Psoas muscle (tissue), 8 donors: ENCODE results near the gene BTBD10. TPM values are rescaled to one million over a fixed set of nuclear protein-coding genes. Genes with fewer than 3 reads are reported as not detected.

Experiments
- ATAC-seq, 4 donors: fragments of 200-7000 bp; cut with Tn5 transposase; one replicate each; pipeline ENCODE4 v1.9.1; 2020; ENCODE audit warnings: moderate library complexity in 3 of 4, mild to moderate bottlenecking in 2 of 4
- DNase-seq, 2 donors: peaks; one replicate each; pipeline ENCODE4 v3.0.0-alpha.2; 2020
- H3K27ac ChIP-seq: fragments of 200-600 bp; one replicate; pipeline ENCODE4 v1.8.0; 2022
- H3K27me3 ChIP-seq, 3 donors: fragments of 200-600 bp in 1 of 3; one replicate each; pipeline versions ENCODE4 v1.6.1 to v1.8.0; 2013 to 2022; ENCODE audit warnings: low read length in 2 of 3, mild to moderate bottlenecking in 2 of 3, moderate library complexity in 1 of 3; ENCODE audit not compliant: insufficient read depth in 3 of 3
- H3K36me3 ChIP-seq, 2 donors: fragments of 200-600 bp in 1 of 2; one replicate each; pipeline versions ENCODE4 v1.6.1 to v1.8.0; 2013 to 2022; ENCODE audit warnings: low read depth in 1 of 2, mild to moderate bottlenecking in 1 of 2, moderate library complexity in 1 of 2; ENCODE audit not compliant: insufficient read depth in 1 of 2
- H3K4me1 ChIP-seq: fragments of 200-600 bp; one replicate; pipeline ENCODE4 v1.8.0; 2022
- H3K4me3 ChIP-seq: fragments of 200-600 bp; one replicate; pipeline ENCODE4 v1.8.0; 2022; ENCODE audit warnings: mild to moderate bottlenecking
- H3K9me3 ChIP-seq: fragments of 200-600 bp; one replicate; pipeline ENCODE4 v1.8.0; 2022
- WGBS, 3 donors: extraction: QIAGEN DNeasy Blood & Tissue Kit; methylation state at CpG; one replicate each; pipeline versions ENCODE4 v1.1.6 to v1.1.7; 2013; 5-methylcytosine and 5-hydroxymethylcytosine counted together
- intact Hi-C, 2 donors: fragments of 100-400 bp; cut with DNase I; formaldehyde crosslinking; loops; one replicate each; pipeline versions ENCODE4 v1.11.0 to v1.14.2; 2022
- polyA plus RNA-seq, 3 donors: library from polyadenylated mRNA; stranded (reverse); fragments of 200-250 nt; gene quantifications; one replicate each; pipeline ENCODE4 v1.2.3, GENCODE V29; 2013
- total RNA-seq, 4 donors: library from RNA; stranded (reverse); fragmentation: NEBNext Ultra II Directional in 2 of 4; extraction: Animal tissue kit (Norgen Biotek cat#: 25700) in 2 of 4; gene quantifications; one replicate each; pipeline versions ENCODE4 v1.2.1 to v1.2.4, GENCODE V29; 2021 to 2023
- TF ChIP-seq, protein P1 (sequence below): fragments of 200-600 bp; IDR thresholded peaks from one replicate; pipeline ENCODE4 v1.8.0; 2022; ENCODE audit warnings: antibody characterized with exemption
- donor health status: healthy with polysubstance abuse.
- donor health status: DM: no; HTN: no; CAD: no; lungs with moderate emphysema.
- donor health status: Bipolar disorder and iron deficiency.
- donor health status: healthy.
- donor health status: DM: yes; HTN: yes; CAD: no.
- donor health status: DM: no; HTN: no; CAD: no.
- donor health status: DM: no; HTN: no; CAD: no.
- donor health status: DM: yes; HTN: yes; CAD: no.

Gene BTBD10
- total and polyA plus RNA-seq, 7 donors, result 10.8 to 21.2 (median 14.9) TPM

DNA sequence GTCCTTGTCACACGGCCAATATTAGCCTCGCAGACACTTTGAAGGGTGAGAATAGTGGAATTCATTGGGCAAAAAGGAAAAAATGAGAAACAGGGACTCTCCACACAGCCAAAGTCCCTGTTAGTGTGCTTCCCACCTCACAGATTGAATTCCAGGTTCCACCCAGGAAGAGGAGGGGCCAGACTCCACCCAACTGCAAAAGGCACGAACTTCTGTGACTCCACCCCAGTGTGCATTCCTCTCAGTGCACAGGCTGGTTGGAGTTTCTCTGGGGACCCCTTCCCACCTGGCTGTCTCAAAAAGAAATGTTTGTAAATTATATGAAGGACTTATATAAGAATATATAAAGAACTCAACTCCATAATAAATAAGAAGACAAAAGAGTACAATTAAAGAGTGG, 12.1 kb upstream of the BTBD10 start:
- Histone ChIP-seq H3K27me3 (no peaks in the 10 kb centered on the region), H3K4me3 (no peak overlapping the region), H3K27ac (no peak overlapping the region), H3K36me3 (no peaks in the 10 kb centered on the region), H3K4me1 (no peaks in the 10 kb centered on the region), H3K9me3 (no peaks in the 10 kb centered on the region)
- no peak for DNase-seq
- TF ChIP-seq, protein P1, sequence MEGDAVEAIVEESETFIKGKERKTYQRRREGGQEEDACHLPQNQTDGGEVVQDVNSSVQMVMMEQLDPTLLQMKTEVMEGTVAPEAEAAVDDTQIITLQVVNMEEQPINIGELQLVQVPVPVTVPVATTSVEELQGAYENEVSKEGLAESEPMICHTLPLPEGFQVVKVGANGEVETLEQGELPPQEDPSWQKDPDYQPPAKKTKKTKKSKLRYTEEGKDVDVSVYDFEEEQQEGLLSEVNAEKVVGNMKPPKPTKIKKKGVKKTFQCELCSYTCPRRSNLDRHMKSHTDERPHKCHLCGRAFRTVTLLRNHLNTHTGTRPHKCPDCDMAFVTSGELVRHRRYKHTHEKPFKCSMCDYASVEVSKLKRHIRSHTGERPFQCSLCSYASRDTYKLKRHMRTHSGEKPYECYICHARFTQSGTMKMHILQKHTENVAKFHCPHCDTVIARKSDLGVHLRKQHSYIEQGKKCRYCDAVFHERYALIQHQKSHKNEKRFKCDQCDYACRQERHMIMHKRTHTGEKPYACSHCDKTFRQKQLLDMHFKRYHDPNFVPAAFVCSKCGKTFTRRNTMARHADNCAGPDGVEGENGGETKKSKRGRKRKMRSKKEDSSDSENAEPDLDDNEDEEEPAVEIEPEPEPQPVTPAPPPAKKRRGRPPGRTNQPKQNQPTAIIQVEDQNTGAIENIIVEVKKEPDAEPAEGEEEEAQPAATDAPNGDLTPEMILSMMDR, result no peak
- intact Hi-C loops, result no loop called here
- WGBS, 3 donors, result 71 to 81% (median 72%) methylated on average over 3 of the region's 3 CpGs
- no peak for ATAC-seq

DNA sequence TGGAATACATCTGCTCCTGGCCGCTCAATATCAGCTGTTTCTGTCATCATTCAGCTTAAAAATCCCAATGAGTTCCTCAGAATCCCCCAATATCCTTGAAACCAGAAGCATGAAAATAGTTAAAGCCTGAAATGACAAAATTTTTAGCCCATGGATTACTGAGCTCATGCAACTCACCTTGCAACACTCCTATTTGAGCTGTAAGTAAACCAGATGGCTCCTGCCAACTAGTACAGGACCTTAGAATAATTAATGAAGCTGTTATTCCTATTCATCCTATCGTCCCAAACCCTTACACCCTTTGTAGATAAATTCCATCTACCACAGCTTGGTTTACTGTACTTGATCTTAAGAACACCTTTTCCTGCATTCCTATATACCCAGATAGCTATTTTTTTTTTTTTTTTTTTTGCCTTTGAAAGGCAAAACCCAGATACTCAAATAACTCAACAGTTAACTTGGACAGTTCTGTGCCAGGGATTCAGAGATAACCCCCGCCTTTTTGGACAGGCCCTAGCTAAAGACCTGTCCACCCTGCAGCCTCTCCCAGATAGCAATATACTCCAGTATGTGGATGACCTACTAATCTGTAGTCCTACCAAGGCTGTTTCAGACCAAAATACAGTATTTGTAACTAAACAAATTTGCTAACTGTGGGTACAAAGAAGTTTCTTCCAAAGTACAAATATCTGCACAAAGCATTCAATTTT, 10.1 kb upstream of the BTBD10 start:
- H3K27ac ChIP-seq, result no peak overlapping the region
- 55 to 78% (median 59%) methylated on average over 3 of the region's 3 CpGs for WGBS, 3 donors
- no peaks in the 10 kb centered on the region for H3K36me3 ChIP-seq
- no peaks in the 10 kb centered on the region for H3K4me1 ChIP-seq
- intact Hi-C loops, result no loop called here
- H3K4me3 ChIP-seq, result no peak overlapping the region
- ATAC-seq (no peak), DNase-seq (no peak)
- no peaks in the 10 kb centered on the region for H3K27me3 ChIP-seq
- no peaks in the 10 kb centered on the region for H3K9me3 ChIP-seq
- TF ChIP-seq, protein P1, result no peak

DNA sequence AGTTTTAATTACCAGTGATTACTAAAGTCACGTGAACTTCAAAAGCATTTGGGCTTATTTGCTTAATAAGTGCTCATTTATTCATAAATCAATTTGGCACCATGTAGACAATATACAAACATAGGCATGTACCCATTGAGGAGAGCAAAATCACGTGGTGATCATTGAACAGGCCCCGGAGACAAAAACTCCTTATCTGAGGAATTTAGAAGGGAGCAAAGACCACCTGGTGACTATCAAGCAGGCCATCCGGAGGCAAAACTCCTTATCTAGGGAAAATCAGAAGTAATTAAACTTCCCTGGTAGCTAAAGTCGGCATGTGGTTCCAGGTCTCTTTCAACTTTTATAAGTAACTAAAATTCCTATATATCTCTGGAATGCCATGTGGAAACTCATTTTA, 5.7 kb upstream of the BTBD10 start:
- no peak overlapping the region for H3K4me3 ChIP-seq
- no peaks in the 10 kb centered on the region for H3K36me3 ChIP-seq
- H3K27ac ChIP-seq, result no peak overlapping the region
- no peak for DNase-seq
- TF ChIP-seq, protein P1, result no peak
- no peak for ATAC-seq
- H3K27me3 ChIP-seq, result no peaks in the 10 kb centered on the region
- H3K4me1 ChIP-seq, result no peaks in the 10 kb centered on the region
- WGBS, 3 donors, result 62 to 66% (median 63%) methylated on average over 5 of the region's 5 CpGs
- intact Hi-C loops, result no loop called here
- H3K9me3 ChIP-seq, result no peaks in the 10 kb centered on the region

DNA sequence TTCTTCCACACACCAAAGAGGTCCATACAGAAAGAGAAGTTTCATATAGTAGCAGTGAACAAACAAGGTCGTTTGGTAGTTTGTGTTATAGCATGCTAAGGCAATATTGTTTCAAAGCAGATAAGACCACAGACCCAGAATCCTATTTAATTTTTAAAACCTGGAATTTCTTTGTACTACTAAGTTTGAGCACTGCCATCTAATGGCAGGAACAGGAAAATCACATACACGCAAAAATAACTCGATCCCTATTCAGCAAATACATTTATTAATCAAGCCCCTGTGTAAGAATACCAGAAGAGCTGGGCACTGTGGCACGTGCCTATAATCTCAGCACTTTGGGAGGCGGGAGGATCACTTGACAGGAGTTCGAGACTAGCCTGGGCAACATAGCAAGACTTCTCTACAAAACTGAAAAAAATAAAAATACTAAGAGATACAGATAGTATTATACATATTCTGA, 2.9 kb upstream of the BTBD10 start:
- Histone ChIP-seq H3K27ac (no peak overlapping the region), H3K27me3 (no peaks in the 10 kb centered on the region), H3K4me1 (peaks cover 7% of the 10 kb centered on the region), H3K4me3 (no peak overlapping the region), H3K36me3 (no peaks in the 10 kb centered on the region), H3K9me3 (no peaks in the 10 kb centered on the region)
- intact Hi-C loops, result no loop called here
- DNase-seq (no peak), ATAC-seq (no peak)
- TF ChIP-seq, protein P1, result peak; percentile 62
- 6 to 14% (median 9%) methylated on average over 6 of the region's 6 CpGs for WGBS, 3 donors
